Lower lobe of right lung (tissue), 2 donors: Measurements from ENCODE around the gene RNF225. TPM values are rescaled to one million over a fixed set of nuclear protein-coding genes. Genes with fewer than 3 reads are reported as not detected.
"Not testable (repeated sequence)": the region's sequence is repeated elsewhere in the genome, so short reads cannot be mapped to it uniquely, and the experiment has no call there.

Experiments
- ATAC-seq, 2 donors: fragments of 200-7000 bp; cut with Tn5 transposase; one replicate each; pipeline ENCODE4 v1.9.1; 2020 to 2022; ENCODE audit warnings: mild to moderate bottlenecking in 2 of 2, moderate library complexity in 2 of 2
- DNase-seq: peaks from one replicate; pipeline ENCODE4 v3.0.0-alpha.2; 2020
- H3K27ac ChIP-seq: fragments of 200-600 bp; one replicate; pipeline ENCODE4 v1.8.0; 2022
- H3K27me3 ChIP-seq: fragments of 200-600 bp; one replicate; pipeline ENCODE4 v1.8.0; 2022; ENCODE audit warnings: low read depth
- H3K36me3 ChIP-seq: fragments of 200-600 bp; one replicate; pipeline ENCODE4 v1.8.0; 2022; ENCODE audit warnings: mild to moderate bottlenecking
- H3K4me1 ChIP-seq: fragments of 200-600 bp; one replicate; pipeline ENCODE4 v1.8.0; 2022
- H3K4me3 ChIP-seq: fragments of 200-600 bp; one replicate; pipeline ENCODE4 v1.8.0; 2022; ENCODE audit warnings: mild to moderate bottlenecking
- H3K9me3 ChIP-seq: fragments of 200-600 bp; one replicate; pipeline ENCODE4 v1.8.0; 2022
- intact Hi-C: fragments of 100-400 bp; cut with DNase I; formaldehyde crosslinking; loops from one replicate; pipeline ENCODE4 v1.11.0; 2022
- long read RNA-seq: library from polyadenylated mRNA; unstranded; transcript quantifications from one replicate; pipeline ENCODE4 v2.0.0, GENCODE V29; 2021
- total RNA-seq: library from RNA; stranded (reverse); fragmentation: NEBNext Ultra II Directional; extraction: Animal tissue kit (Norgen Biotek cat#: 25700); gene quantifications from one replicate; pipeline ENCODE4 v1.2.1, GENCODE V29; 2021
- TF ChIP-seq, protein P1 (sequence below): fragments of 200-600 bp; IDR thresholded peaks from one replicate; pipeline ENCODE4 v1.8.0; 2022; ENCODE audit warnings: antibody characterized with exemption, mild to moderate bottlenecking
- donor health status: DM: no; HTN: yes; CAD: no; lungs with severe emphysema.

Gene RNF225
- not detected for total RNA-seq
- long read RNA-seq, result 0 reads

DNA sequence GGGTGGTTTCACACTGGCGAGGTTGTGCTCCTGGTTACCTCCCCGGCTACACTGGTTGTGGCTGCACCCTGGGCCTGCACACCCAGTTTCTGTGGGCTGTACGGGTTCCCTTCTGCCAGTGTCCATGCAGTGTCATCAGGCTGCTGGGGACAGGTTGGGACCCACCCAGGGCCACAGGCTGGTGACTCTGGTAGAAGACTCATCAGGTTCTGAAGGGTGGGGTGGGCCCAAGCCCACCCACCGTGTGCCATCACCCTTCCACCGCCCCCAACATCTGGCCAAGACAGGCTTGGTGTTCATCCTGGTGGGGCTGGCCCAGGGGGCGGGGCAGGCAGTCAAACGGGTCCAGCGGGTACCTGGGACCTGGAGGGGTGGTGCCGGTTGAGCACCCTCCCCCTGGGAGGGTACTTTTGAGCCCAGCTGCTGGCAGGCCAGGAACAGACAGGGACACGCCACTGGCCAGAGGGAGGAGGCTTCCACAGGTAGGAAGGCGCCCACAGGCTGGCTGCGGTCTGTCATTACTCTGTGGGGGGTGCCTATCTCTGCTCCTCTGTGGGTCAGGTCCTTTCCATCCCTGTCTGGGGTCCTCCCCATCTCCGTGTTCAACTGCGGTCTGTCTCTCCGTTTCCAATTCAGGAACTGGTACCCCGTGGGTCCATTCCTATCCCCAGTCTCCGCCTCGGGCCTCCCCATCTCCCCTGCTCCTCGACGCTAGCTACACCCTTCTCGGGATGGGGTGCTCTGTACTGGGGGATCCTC lies at the start of gene RNF225:
TSS of gene RNF225 (plus strand) at position 437 of the 759 bp plus-strand sequence. CDS start 434 bp downstream, outside the sequence.
- H3K27me3 ChIP-seq, result peaks cover 18% of the 10 kb centered on the region
- no peaks in the 10 kb centered on the region for H3K9me3 ChIP-seq
- intact Hi-C loops, result no loop called here
- peak within 1 kb of the TSS; percentile 21 for H3K4me3 ChIP-seq
- H3K36me3 ChIP-seq, result peaks cover 48% of the 10 kb centered on the region
- peaks cover 7% of the 10 kb centered on the region for H3K4me1 ChIP-seq
- DNase-seq (no peak), ATAC-seq (peak; percentile 59 to 63)
- TF ChIP-seq, protein P1, sequence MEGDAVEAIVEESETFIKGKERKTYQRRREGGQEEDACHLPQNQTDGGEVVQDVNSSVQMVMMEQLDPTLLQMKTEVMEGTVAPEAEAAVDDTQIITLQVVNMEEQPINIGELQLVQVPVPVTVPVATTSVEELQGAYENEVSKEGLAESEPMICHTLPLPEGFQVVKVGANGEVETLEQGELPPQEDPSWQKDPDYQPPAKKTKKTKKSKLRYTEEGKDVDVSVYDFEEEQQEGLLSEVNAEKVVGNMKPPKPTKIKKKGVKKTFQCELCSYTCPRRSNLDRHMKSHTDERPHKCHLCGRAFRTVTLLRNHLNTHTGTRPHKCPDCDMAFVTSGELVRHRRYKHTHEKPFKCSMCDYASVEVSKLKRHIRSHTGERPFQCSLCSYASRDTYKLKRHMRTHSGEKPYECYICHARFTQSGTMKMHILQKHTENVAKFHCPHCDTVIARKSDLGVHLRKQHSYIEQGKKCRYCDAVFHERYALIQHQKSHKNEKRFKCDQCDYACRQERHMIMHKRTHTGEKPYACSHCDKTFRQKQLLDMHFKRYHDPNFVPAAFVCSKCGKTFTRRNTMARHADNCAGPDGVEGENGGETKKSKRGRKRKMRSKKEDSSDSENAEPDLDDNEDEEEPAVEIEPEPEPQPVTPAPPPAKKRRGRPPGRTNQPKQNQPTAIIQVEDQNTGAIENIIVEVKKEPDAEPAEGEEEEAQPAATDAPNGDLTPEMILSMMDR, result no peak
- H3K27ac ChIP-seq, result no peak within 1 kb of the TSS

DNA sequence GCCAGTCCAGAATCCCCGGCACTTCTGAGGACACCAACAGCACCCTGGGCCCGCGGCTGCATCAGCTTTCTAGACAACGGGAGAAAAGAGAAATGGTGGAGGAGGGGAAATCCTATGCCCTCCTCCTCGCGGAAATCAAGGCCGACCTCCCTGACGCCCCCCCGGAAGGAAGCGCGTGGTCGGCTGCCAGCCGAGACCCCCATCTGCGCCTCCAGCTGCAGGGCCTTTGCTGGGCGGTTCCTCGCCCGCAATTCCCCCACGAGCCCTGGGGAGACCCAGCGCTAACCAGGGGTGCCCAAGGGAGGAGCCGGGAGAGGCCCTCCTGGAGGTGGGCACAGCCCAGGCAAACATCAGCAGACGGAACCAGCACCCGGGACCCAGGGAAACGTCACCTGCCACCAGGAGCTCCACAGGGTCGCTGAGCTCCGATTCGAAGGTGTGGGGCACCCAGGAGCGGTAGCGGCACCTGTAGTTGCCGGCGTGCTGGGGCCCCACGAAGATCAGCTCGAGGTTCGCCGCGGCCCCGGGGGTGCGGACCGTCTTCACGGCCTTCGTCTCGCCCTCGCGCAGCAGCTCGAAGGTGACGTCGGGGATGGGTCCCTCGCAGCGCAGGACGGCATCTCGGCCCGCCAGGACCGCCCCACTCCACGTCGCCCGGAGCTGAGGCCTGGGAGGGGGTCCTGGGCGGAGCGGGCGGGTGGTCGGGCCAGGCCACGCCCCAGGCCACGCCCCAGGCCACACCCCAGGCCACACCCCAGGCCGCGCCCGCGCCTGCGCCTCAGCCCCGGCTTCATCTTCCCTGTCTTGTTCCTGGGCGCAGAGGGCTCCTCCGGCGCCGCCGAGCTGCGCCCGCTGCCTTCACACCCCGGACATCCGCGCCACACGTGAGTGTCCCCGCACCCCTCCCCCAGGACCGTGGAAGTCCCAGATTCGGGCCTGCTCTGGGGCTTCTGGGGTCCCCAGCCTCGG lies 48.2 kb upstream of the RNF225 start:
- peak overlapping the region; percentile 73 for H3K4me3 ChIP-seq
- no peaks in the 10 kb centered on the region for H3K9me3 ChIP-seq
- DNase-seq (peak; percentile 72), ATAC-seq (peak; percentile 96 to 97)
- H3K27me3 ChIP-seq, result peaks cover 32% of the 10 kb centered on the region
- TF ChIP-seq, protein P1, result no peak
- peak overlapping the region; percentile 82 for H3K27ac ChIP-seq
- H3K36me3 ChIP-seq, result peaks cover 5% of the 10 kb centered on the region
- H3K4me1 ChIP-seq, result peaks cover 13% of the 10 kb centered on the region
- intact Hi-C loops, result no loop called here

DNA sequence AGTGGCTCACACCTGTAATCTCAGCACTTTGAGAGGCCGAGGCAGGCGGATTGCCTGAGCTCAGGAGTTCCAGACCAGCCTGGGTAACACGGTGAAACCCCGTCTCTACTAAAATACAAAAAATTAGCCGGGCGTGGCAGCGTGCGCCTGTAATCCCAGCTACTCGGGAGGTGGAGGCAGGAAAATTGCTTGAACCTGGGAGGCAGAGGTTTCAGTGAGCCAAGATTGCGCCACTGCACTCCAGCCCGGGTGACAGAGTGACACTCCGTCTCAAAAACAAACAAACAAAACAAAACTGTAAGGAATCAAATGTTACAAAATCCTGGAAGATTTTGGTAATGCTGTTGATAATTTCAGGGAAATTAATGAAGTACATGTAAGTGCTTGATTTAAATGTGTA lies 47.4 kb upstream of the RNF225 start:
- intact Hi-C loops, ATAC-seq, H3K36me3 ChIP-seq, H3K9me3 ChIP-seq: not testable (repeated sequence)
- peak; percentile 20 for DNase-seq
- Histone ChIP-seq H3K27ac (peak overlapping the region; percentile 82), H3K4me1 (peaks cover 13% of the 10 kb centered on the region), H3K27me3 (peaks cover 34% of the 10 kb centered on the region), H3K4me3 (peak overlapping the region; percentile 73)

DNA sequence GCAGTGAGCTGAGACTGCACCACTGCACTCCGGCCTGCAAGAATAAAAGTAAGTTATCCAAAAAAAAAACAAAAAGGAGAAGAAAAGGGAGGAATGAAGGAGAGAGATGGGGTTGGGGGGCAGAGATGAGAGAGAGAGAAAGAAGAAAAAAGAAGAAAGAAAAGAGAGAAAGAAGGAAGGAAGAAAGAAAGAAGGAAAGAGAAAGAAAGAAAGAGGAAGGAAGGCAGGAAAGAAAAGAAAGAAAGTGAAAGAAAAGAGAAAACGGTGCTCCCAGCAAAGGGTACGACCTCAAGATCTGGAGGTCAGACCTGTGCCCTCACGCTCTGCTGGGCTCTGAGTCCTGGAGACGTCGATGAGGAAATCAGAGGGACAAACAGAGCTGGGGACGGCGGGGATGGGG lies 45.9 kb upstream of the RNF225 start:
- intact Hi-C loops, result no loop called here
- peaks cover 5% of the 10 kb centered on the region for H3K36me3 ChIP-seq
- H3K9me3 ChIP-seq, result no peaks in the 10 kb centered on the region
- no peak for ATAC-seq
- H3K27me3 ChIP-seq, result peaks cover 34% of the 10 kb centered on the region
- H3K4me3 ChIP-seq, result no peak overlapping the region
- TF ChIP-seq, protein P1, result no peak
- DNase-seq, result no peak
- H3K27ac ChIP-seq, result no peak overlapping the region
- H3K4me1 ChIP-seq, result peaks cover 13% of the 10 kb centered on the region

DNA sequence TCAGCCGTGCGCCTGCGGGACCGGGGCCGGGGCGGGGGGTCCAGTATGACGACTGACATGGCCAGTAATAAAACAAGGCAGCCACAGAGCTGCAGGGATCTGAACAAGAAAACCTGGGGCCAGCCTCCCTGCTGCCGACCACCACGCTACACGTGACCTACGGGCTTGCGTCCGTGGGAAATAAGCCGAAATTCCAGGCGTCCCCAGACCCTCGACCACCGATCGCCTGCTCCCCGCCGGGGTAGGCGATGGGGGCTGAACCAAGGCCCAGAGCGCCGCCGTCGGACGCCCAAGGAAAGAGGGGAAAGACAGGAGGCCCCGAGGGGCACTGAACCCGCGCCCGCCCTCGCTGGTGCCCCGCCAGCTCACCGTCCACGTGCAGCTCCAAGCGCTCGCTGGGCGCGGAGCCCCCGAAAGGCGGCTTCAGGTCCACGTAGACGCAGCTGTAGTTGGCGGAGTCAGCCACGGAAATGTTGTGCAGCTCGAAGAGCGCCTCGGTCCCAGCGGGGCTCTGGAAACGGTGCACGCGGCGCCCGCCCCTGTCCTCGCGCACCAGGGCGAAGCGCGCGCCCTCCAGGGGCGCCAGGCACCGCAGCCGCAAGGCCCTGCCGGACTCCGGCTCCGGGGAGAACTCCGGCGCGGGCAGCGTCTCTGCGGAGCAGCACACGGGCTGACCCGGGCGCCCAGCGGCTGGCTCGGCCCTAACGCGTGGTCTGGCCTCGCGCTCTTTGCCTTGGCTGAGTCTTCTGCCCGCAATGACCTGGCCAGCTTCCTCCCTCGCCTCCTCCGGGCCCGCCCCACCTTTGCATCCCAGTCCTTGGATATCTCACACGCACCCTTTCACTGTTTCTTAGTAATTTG lies 45.2 kb upstream of the RNF225 start:
- Histone ChIP-seq H3K9me3 (no peaks in the 10 kb centered on the region), H3K4me3 (peak overlapping the region; percentile 23), H3K27ac (no peak overlapping the region), H3K27me3 (peaks cover 36% of the 10 kb centered on the region), H3K36me3 (peaks cover 5% of the 10 kb centered on the region), H3K4me1 (peaks cover 13% of the 10 kb centered on the region)
- intact Hi-C loops, result no loop called here
- peak; percentile 42 for DNase-seq
- no peak for ATAC-seq
- TF ChIP-seq, protein P1, result no peak
